AG20443 (cell line): ENCODE measurements around the gene PRPH2.
"Not testable (repeated sequence)": the region's sequence is repeated elsewhere in the genome, so short reads cannot be mapped to it uniquely, and the experiment has no call there.

ENCODE experiments used
- DNase-seq: peaks from one replicate; pipeline ENCODE4 v3.0.0; 2012; ENCODE audit warnings: low spot score, mixed read lengths

Gene PRPH2

DNA sequence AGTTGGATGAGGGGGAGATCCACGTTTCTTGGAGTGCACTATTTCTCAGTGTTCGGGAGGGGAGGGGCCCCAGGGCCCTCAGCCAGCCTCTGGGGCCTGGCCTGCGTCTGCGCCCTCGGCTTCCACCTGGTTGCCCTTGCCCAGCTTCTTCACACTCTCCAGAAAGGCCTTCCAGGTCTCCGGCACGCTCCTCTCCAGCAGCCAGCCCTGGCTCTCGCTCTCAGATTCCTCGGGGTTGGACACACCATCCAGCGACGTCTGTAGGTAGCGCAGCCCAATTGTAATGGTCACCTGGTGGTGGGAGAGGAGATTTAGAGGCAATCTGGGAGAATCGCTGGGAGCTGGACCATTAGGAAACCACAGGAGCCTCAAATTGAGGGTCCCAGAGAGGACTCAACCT, 24.2 kb downstream of the PRPH2 start:
- DNase-seq, result no peak

DNA sequence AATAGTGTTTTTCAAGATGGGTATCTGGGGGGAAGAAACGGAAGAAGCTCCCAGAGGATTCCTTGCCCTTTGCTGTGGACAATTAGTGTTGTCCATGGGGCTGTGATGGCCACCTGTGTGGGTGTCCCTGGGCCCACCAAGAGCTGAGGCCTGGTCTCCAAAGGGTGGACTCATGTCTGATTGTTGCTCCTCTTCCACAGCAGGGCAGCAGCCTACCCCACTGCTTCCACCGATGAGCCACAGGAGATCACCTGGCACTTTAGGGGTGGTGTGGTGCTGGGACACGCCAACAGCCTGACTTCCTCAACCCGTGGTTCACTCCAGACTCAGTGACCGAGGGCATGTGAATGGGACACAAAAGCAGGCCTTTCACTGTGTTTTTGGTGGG, 25.1 kb downstream of the PRPH2 start:
- DNase-seq, result no peak

DNA sequence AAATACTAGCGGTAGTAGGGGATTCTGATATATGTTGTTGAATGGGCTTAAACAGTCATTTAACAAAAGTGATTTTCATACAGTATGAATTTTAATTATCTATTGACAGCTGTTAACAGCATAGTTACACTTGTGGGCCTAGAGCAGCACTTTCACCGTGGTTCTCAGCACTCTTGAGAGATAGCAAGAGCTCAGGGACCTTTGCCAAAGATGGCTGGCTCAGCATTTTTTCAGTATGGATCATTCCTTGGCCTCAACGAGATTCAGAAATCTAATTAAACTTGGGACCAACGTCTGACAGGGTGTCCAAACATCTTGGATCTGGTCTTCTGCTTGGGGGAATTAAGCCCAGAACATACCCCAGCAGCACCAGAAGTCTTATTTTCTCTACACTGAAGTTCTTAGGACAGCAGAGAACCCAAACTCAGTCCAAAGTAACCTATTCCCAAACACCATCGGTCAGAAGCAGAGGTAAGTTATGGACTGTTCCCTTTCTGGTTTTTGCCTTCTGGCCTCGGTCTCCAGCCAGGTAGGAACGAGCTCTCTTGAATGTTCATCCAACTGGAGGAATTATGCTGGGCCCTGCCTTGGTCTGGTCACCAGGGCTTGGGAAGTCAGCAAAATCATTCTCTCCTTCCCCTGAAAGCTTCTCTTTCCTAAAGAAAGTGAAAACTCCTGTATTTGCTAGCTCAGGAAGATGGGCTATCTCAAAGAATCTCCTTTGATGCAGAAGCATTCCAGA, 25.7 kb downstream of the PRPH2 start:
- peak; percentile 84 for DNase-seq

DNA sequence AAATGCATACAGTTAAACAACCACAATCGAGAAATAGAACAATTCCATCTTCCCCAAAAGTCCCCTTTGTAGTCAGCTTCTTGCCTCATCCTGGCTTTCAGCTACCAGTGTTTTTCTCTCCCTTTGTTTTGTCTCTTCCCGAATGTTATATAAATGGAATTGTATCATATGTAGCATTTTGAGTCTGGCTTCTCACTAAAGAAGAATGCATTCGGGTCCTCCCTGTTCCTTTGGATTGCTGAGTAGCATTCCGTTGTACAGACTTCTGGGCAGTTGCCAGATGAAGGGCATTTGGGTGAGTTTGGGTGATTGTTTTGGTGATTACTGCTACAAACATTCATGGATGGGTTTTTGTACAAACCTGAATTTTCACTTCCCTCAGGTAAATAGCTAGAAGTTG, 27.8 kb downstream of the PRPH2 start:
- no peak for DNase-seq

DNA sequence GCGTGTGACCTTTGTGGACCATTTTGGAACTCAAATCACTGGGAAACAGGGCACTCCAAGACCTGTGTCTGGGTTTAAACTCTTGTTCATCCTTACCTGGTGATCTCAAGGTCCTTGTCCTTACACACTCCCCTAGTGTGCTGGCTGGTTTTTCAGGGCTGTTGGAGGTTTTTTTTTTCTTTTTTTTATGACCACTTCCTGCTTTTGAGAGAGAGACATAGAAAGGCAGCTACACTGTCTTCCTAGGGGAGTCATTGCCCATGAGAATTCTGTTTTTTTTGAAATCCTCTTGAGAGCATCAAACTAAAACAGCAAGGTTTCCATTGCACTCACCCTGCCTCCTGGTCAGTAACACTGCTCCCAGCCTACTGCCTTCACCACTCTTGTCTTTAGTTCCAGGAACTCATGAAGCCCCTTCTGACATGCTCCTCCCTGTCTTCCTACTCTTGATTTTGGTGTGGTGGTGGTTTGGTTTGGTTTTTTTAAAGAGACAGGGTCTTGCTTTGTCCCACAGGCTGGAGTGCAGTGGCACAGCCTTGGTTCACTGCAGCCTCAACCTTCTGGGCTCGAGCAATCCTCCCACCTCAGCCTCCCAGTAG, 28.6 kb downstream of the PRPH2 start:
- no peak for DNase-seq

DNA sequence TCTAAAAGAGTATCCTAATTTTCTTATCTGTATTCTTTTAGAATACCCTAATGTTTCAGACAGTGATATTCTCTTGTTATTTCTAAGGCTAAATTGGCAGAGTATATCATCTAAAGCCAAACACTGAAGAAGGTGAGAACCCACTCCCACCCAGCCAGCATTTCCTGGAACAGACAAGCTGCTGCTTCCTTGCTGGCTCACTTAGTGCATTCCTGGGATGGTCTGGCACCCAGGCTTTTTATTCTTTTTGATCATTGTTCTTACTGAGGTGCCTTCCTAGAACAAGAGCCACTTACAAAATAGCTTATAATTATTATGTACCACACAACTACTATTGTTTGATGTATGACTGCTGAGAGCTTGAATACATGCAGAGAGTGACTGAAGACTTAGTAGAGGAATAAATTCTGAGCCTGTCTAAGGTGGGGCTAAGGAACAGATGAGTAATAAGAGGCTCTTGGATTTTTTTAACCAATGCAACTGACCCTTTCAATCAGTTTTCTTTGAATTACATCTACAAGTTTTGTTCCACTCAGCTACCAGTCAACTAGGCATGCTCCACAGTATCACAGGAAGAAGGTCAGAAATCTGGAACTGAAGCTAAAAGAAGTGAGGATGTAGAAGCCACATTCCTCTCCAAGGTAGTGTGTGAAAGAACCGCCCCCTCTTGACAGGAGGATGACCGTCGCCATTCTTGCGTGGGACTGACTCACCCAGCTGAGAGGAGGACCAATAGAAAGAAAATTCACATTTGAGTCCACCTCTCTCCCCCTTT, 30.1 kb downstream of the PRPH2 start:
- peak; percentile 51 for DNase-seq

DNA sequence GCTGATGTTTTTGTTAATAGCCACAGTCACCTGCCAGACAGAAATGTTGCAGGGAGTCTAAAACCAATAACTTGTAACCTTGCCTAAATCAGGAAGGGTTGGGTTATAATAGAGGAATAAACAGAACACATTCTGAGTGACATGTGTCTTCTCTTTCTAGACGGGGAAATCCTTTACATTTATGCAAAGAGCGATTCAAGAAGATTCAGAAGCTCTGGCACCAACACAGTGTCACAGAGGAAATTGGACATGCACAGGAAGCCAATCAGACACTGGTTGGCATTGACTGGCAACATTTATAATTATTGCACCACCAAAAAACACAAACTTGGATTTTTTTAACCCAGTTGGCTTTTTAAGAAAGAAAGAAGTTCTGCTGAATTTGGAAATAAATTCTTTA, 31.5 kb downstream of the PRPH2 start:
- no peak for DNase-seq

DNA sequence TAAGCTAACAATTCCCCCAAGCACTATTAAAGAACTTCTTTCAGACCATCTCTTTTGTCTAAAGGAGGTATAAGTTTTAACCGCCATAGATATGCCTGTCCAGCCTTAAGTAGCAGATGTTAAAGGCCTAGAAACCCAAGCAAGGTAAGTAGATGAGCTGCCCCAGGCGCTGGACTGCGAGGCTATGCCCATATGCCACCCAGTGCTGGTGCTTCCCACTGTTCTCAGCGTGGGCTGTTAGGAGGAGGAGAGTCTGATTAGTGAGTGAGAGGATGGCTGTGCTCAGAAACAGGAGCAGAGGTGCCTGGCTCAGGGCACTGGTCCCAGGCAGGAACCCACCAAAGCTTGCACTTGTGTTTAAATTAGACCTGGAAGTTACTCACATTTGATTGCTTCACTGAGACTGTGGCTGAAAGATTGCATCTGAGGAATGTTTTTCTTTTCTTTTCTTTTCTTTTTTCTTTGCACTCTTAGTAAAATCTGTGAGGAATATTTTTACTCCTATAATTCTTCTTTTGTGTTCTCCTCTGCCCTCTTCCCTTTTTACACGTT, 32.2 kb downstream of the PRPH2 start:
- no peak for DNase-seq

DNA sequence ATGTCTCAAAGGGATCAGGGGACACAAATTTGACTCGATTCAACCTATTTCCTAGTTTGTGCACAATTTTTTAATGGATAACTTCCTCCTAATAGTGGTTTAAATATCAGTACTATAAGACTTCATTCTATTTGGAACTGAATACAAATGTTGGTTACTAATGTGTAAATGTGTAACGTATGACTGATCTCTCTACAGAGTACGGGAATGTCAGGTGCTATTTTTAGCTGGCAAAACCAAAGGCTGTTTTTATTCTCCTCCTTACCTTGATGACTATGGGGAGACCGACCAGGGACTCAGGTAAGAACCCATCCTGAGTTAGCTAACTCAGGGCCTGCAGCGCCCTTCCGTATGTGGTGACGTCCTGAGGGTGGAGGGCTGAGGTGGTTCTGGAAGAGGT, 33.0 kb downstream of the PRPH2 start:
- no peak for DNase-seq

DNA sequence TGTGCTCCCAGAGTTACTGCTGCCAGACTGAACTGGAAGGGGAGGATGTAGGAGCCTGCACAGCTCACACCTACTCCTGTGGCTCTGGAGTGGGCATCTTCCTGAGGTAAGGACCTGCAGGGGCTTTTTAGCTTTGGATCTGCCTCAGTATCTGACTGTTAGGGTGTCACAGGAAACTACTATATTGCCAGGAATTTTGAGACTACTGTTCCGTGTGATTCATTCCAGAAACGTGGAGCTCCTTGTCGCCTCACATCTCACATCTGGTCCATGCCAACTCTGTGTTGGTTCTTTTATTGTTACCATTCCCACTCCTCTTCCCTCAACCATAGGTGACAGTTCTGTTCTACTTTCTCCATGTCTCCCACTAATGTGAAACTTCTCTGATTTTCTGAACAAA, 34.1 kb downstream of the PRPH2 start:
- no peak for DNase-seq

DNA sequence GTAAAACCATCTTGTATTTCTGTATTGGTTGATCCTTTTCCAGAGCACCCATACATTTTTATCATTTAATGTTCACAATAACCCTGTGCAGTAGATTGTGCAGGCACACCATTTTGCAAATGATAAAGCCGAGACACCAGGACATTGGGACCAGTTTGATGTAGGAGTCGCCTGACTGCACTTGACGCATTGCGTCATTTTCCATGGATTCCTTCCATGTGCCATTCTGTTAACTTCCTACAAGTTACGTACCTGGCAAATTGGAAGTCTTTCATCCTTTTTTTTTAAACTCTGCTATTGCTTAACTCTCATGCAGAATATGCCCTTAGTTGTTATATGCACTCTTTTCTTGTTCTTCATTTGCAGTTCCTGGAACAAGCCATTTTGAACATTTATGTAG, 43.0 kb downstream of the PRPH2 start:
- no peak for DNase-seq

DNA sequence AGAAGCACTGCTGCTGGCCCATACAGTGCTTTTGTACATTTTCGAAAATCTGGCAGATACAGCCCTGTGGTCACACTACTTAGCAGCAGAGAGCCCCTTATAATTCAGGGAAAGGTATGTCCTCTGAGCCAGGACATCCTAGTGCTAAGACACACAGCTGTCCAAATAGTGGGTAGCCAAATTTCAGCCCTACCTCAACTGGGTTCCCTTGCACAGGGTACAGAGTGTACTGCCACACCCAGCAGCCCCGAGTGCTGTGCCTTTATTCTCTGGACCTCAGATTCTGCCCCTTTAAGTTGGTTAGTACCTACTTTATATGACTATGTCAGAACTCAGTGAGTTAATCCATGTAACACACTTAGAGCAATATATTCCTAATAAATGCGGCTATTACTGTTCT, 47.6 kb downstream of the PRPH2 start:
- no peak for DNase-seq

DNA sequence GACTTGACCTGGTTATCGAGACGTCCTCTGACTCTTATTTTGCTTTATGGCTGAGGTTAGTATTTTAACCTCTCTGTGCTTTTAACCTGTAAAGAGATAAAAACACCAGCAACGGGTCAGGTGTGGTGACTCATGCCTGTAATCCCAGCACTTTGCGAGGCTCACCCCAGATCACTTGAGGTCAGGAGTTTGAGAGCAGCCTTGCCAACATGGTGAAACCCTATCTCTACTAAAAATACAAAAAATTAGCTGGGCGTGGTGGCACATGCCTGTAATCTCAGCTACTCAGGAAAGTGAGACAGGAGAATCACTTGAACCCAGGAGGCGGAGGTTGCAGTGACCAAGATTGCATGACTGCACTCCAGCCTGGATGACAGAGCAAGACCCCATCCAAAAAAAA, 48.0 kb downstream of the PRPH2 start:
- DNase-seq, result not testable (repeated sequence)

DNA sequence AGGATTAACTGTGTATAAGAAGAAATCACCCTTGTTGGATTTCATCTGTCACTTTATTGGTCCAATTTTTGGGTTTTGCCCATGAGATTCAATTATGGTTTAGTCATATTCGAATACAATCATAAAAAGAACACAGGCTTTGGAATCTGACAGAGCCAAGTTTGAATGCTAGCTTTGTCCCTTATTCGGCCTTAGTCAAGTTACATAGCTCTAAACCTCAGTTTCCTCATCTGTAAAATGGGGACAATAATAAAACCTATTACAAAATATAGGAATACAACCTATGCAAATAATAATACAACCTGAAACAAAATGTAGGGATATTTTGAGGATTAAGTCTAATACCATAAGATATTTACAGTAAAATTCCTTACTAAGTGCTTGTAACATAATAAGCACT, 57.7 kb downstream of the PRPH2 start:
- DNase-seq, result no peak

DNA sequence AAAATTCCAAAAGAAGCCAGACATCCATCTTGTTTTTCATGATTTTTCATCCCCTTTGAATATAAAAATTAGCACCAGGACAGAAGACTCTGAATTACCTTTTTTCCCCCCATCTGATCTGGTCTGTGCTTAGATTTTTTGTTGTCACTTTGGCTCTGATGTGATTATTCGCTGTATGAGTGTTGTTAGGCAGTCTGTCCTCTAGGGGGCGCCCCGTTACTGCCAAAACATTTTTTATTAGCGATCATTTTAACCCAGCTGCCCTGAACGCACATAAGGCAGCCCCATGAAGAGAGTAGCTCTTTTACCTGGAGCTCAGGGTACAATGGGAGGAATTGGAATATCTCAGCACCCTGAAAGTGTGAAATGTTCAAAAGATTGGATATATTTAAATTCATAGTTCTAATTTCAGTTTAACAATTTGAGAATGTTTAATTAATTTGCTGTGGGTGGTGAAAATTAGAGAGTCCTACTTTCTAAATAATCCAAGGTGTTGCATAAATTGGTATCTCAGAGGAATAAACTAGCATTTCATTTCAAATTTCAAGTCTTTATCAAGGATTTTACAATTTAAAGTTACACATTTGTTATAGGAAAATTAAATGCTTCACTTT, 60.8 kb downstream of the PRPH2 start:
- peak; percentile 77 for DNase-seq

DNA sequence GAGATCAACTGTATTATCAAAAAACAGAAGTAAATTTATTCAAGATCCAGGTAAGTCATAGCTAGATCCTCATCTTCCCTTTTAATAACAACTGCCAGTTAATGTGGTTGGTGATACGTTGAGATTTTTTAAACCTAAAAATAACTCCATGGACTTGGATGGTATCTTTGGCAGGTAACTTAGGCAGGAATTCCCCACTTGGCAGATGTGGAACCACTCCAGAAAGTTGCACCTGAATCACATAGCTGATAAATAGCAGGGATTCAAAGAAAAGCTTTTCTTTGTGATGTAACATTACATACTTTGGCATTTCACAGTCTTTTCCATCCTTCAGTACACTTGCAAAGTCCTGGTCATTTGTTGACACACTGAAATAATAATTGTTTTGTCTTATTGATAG, 62.6 kb downstream of the PRPH2 start:
- no peak for DNase-seq

DNA sequence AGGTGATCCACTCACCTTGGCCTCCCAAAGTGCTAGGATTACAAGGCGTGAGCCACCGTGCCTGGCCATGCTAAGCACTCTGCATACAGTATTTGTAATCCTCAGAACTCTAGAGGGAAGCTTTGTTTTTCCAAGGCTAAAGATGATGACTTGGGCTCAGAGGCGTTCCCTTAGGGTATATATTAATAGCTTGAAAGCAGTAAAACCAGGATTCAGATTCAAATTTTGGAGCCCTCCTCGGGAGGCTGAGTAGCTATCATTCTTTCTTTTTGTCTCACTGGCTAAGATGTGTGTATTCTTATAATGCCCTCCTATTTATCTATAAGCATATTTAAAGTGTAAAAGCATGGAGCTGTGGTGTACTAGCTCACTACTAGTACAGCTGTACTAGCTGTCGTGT, 68.5 kb downstream of the PRPH2 start:
- DNase-seq, result no peak

DNA sequence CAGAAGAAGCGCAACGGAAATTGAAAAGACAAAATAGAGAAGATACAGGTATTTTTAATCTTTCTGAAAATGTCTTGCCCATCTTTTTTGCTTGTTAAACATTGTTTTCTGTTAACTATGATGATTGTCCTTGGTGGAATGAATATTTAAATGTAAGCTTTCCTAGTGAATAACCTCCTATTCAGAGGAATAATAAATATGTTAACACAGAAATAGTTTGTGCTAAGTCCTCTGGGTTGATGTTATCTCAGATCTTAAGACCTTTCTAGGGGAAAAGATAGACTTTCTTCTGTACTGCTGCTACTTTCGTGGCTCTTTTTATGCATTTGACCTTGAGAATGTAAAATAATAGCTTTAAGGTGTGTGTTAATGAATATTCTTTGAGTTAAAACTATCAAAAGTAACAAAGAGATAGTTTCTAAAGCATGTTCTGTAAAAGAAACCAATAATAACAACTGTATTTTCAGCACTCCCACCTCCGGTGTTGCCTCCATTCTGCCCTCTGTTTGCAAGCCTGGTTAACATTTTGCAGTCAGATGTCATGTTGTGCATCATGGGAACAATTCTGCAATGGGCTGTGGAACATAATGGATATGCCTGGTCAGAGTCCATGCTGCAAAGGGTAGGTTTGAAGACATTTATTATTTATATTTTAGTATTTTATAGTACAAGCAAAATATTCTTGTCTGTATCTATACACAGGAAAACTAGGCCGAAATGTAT, 70.2 kb downstream of the PRPH2 start:
- no peak for DNase-seq
